ENCODE results near the gene GRAMD4. TPM values are rescaled to one million over a fixed set of nuclear protein-coding genes. Genes with fewer than 3 reads are reported as not detected.

GRAMD4 gene
- total and polyA plus RNA-seq, 10 of the 15 experiments (the other 5 are each of a cell fraction or from before 2014, with no cell fraction given): 0.21 to 45.5 (median 10.6) TPM

DNA sequence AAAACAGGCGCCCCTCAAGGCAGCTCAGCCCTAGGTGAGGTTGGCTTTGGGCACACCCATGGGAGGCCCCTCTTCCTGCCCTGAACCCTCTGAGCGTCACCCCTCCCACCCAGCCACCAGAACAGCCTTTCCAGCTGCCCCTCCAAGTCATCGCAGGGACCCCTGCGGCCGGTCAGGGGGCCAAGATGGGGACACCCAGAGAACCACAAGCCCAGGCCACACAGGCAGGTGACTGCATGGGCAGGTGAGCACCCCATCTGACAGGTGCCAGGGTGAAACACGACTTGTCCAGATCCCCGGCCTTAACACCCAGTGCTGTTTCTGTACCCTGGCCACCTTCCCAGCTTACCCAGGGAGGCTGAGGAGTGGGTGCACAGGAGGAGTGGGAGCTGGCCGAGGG lies 24.6 kb upstream of the GRAMD4 start (continued):
- TF ChIP-seq RELB (IDR thresholded peaks at IDR 0.05; ENCODE audit: low read depth) (no peak), MTA3 (IDR thresholded peaks at IDR 0.05; ENCODE audit: borderline replicate concordance, low read length) (no peak), GATAD2B (conservative IDR thresholded peaks at IDR 0.05; ENCODE audit: low read depth) (no peak), POLR2AphosphoS5 (IDR thresholded peaks at IDR 0.05; ENCODE audit: low read length) (no peak), E2F8 (IDR thresholded peaks at IDR 0.05; ENCODE audit: low read depth, partially characterized antibody) (no peak)

GRCh38 chr22:46596032-46596441 lies 24.1 kb upstream of the GRAMD4 start:
- no peak overlapping the region for H2AFZ ChIP-seq (ENCODE audit: control insufficient read depth, low read depth, low read length)
- intact Hi-C loops (cut with micrococcal nuclease; ENCODE audit: unreplicated experiment): loop anchor here (10.0 kb wide), 1 partner anchor 179 kb away; no protein-coding TSS in a partner anchor
- POLR2A ChIA-PET: no interaction called here
- BruUV-seq (replicated peaks): no TSS peak
- no peak overlapping the region for H3K4me2 ChIP-seq (ENCODE audit: control insufficient read depth, insufficient read depth)
- no peak overlapping the region for H3K9ac ChIP-seq (ENCODE audit: control insufficient read depth, insufficient read depth, low read length)
- RAD21 ChIA-PET (ENCODE audit: unreplicated experiment): no interaction called here
- ATAC-seq (no peak), DNase-seq (ENCODE audit: low read depth, low spot score) (no peak), FAIRE-seq (no peak)
- H3K36me3 ChIP-seq (ENCODE audit: control insufficient read depth in 2 of 2, insufficient read depth in 2 of 2, low read length in 1 of 2): no peaks in the 10 kb centered on the region; a peak in 1 of 4 replicates
- CTCF ChIA-PET: no interaction called here
- H3K27me3 ChIP-seq (replicated peaks in 1 of 2; ENCODE audit: control insufficient read depth in 2 of 2, insufficient read depth in 2 of 2, low read length in 1 of 2): no peaks in the 10 kb centered on the region
- WGBS (ENCODE audit: insufficient coverage, insufficient replicate concordance, low lambda C conversion rate, missing lambda C conversion rate): 64% methylated on average over 10 of the region's 10 CpGs
- no peak overlapping the region for H3K4me3 ChIP-seq
- no peaks in the 10 kb centered on the region for H4K20me1 ChIP-seq (ENCODE audit: control insufficient read depth, insufficient read depth)
- in situ Hi-C loops (cut with MboI): no loop called here
- SMC1A ChIA-PET (ENCODE audit: uncharacterized antibody, unreplicated experiment): no interaction called here
- H3K79me2 ChIP-seq (ENCODE audit: control insufficient read depth, insufficient read depth, low read length): no peaks in the 10 kb centered on the region; the same call in 1 of the 2 replicates
- H3K27ac ChIP-seq (ENCODE audit: control insufficient read depth, insufficient read depth): no peak overlapping the region
- peaks cover 21% of the 10 kb centered on the region for H3K4me1 ChIP-seq (ENCODE audit: control insufficient read depth, insufficient read depth, low read length)
- H3K9me3 ChIP-seq (replicated peaks; ENCODE audit: control insufficient read depth, insufficient read depth, low read length): no peaks in the 10 kb centered on the region
- TF ChIP-seq IRF4 (IDR thresholded peaks at IDR 0.05; ENCODE audit: low read depth, low read length) (no peak), IKZF2 (IDR thresholded peaks at IDR 0.05) (no peak), ELK1 (IDR thresholded peaks at IDR 0.05; ENCODE audit: low read depth, low read length) (no peak), HDAC6 (IDR thresholded peaks at IDR 0.05; ENCODE audit: unreplicated experiment) (no peak), CEBPB (IDR thresholded peaks at IDR 0.05; ENCODE audit: borderline replicate concordance in 1 of 2, low read depth in 2 of 2, low read length in 2 of 2) (no peak), SMARCA5 (IDR thresholded peaks at IDR 0.05) (no peak), RUNX3 (IDR thresholded peaks at IDR 0.05; ENCODE audit: low read length) (no peak), DPF2 (IDR thresholded peaks at IDR 0.05) (no peak), KAT2A (conservative IDR thresholded peaks at IDR 0.05; ENCODE audit: control insufficient read depth, low read depth, low read length) (no peak), GABPA (IDR thresholded peaks at IDR 0.05; ENCODE audit: low read depth) (no peak), CBX5 (IDR thresholded peaks at IDR 0.05; ENCODE audit: low read depth) (no peak), LARP7 (IDR thresholded peaks at IDR 0.05) (no peak), GATAD2B (conservative IDR thresholded peaks at IDR 0.05; ENCODE audit: low read depth) (no peak), SREBF2 (IDR thresholded peaks at IDR 0.05; ENCODE audit: low read length) (no peak), POLR2AphosphoS2 (IDR thresholded peaks at IDR 0.05; ENCODE audit: low read depth, low read length) (no peak), RB1 (IDR thresholded peaks at IDR 0.05; ENCODE audit: borderline replicate concordance) (no peak)
